ENCODE data around the gene ZNF783. TPM values are rescaled to one million over a fixed set of nuclear protein-coding genes. Genes with fewer than 3 reads are reported as not detected.
"Not testable (repeated sequence)": the region's sequence is repeated elsewhere in the genome, so short reads cannot be mapped to it uniquely, and the experiment has no call there.

The ZNF783 gene
- total and polyA plus RNA-seq, 8 donors: 11.5 to 21.9 (median 16.2) TPM

- H3K27me3 ChIP-seq: no peaks in the 10 kb centered on the region
- H3K4me3 ChIP-seq: no peak overlapping the region
- peaks cover 0 to 41% of the 10 kb centered on the region in 2 donors for H3K36me3 ChIP-seq
- intact Hi-C loops (cut with DNase I): no loop called here
- ATAC-seq: no peak
- TF ChIP-seq CTCF (IDR thresholded peaks at IDR 0.05): no peak
- H3K4me1 ChIP-seq: no peaks in the 10 kb centered on the region
- no peaks in the 10 kb centered on the region for H3K9me3 ChIP-seq
- no peak overlapping the region for H3K27ac ChIP-seq
- no peak for DNase-seq
Measured at GRCh38 chr7:149248777-149249176, 13.2 kb upstream of the ZNF783 start.

- H3K4me1 ChIP-seq; ATAC-seq; H3K9me3 ChIP-seq; H3K27me3 ChIP-seq; H3K27ac ChIP-seq; intact Hi-C loops (cut with DNase I); H3K4me3 ChIP-seq: not testable (repeated sequence)
- peaks cover 0 to 55% of the 10 kb centered on the region in 2 donors for H3K36me3 ChIP-seq
- DNase-seq: peak in 1 of 4 donors; percentile 61
Measured at GRCh38 chr7:149250151-149250550, 11.8 kb upstream of the ZNF783 start.

- H3K27ac ChIP-seq; H3K4me1 ChIP-seq; intact Hi-C loops (cut with DNase I); H3K4me3 ChIP-seq; ATAC-seq; H3K9me3 ChIP-seq; DNase-seq; H3K27me3 ChIP-seq: not testable (repeated sequence)
- peaks cover 0 to 68% of the 10 kb centered on the region in 2 donors for H3K36me3 ChIP-seq
Measured at GRCh38 chr7:149251518-149251917, 10.5 kb upstream of the ZNF783 start.

- H3K27me3 ChIP-seq: no peaks in the 10 kb centered on the region
- no peak for TF ChIP-seq CTCF (IDR thresholded peaks at IDR 0.05)
- ATAC-seq (no peak), DNase-seq (peak in 1 of 4 donors; percentile 22)
- H3K36me3 ChIP-seq: peaks cover 0 to 68% of the 10 kb centered on the region in 2 donors
- H3K9me3 ChIP-seq: no peaks in the 10 kb centered on the region
- intact Hi-C loops (cut with DNase I): no loop called here
- no peak overlapping the region for H3K4me3 ChIP-seq
- H3K27ac ChIP-seq: no peak overlapping the region
- H3K4me1 ChIP-seq: no peaks in the 10 kb centered on the region
Measured at GRCh38 chr7:149252378-149252777, 9.6 kb upstream of the ZNF783 start.

GRCh38 chr7:149253665-149254064 is 8.3 kb upstream of the ZNF783 start:
- Histone ChIP-seq H3K9me3 (no peaks in the 10 kb centered on the region), H3K4me3 (no peak overlapping the region), H3K27me3 (no peaks in the 10 kb centered on the region), H3K36me3 (peaks cover 0 to 68% of the 10 kb centered on the region in 2 donors), H3K27ac (no peak overlapping the region), H3K4me1 (no peaks in the 10 kb centered on the region)
- DNase-seq (no peak), ATAC-seq (no peak)
- intact Hi-C loops (cut with DNase I): no loop called here
- TF ChIP-seq CTCF (IDR thresholded peaks at IDR 0.05): no peak

GRCh38 chr7:149254181-149254858 is 7.7 kb upstream of the ZNF783 start:
- no peak overlapping the region for H3K4me3 ChIP-seq
- intact Hi-C loops (cut with DNase I): no loop called here
- no peaks in the 10 kb centered on the region for H3K9me3 ChIP-seq
- no peak for ATAC-seq
- peaks cover 0 to 68% of the 10 kb centered on the region in 2 donors for H3K36me3 ChIP-seq
- H3K27me3 ChIP-seq: no peaks in the 10 kb centered on the region
- no peaks in the 10 kb centered on the region for H3K4me1 ChIP-seq
- no peak overlapping the region for H3K27ac ChIP-seq
- TF ChIP-seq CTCF (IDR thresholded peaks at IDR 0.05): no peak
- DNase-seq: no peak
